Epithelial cell of prostate (primary cell): ENCODE results near the gene TLR5.

Source experiments
- DNase-seq: peaks from one replicate; pipeline ENCODE4 v3.0.0-alpha.2; 2011; ENCODE audit warnings: low read depth, low spot score
- H3K27ac ChIP-seq: fragments of 450-650 bp; 2 replicates; pipeline ENCODE4 v1.5.1; 2017; ENCODE audit warnings: mild to moderate bottlenecking

The TLR5 gene

DNA sequence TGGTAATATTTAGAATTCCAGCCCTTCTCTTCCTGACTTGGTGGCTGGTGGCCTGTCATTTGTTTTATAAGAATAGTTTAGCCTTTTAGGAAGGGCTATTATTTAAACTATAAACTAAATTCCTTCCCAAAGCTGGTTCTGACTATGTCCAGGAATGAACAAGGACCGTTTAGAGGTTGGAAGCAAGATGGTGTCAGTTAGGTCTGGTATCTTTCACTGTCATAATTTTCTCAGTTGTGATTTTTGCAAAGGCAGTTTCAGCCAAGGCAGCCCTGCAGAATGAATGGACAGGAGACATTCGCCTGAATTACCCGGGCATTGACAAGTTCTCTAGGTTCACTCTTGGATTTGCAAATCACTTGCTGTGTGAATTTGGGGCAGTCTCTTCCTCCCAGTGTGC lies 67.2 kb downstream of the TLR5 start:
- H3K27ac ChIP-seq = no peak overlapping the region
- no peak for DNase-seq

DNA sequence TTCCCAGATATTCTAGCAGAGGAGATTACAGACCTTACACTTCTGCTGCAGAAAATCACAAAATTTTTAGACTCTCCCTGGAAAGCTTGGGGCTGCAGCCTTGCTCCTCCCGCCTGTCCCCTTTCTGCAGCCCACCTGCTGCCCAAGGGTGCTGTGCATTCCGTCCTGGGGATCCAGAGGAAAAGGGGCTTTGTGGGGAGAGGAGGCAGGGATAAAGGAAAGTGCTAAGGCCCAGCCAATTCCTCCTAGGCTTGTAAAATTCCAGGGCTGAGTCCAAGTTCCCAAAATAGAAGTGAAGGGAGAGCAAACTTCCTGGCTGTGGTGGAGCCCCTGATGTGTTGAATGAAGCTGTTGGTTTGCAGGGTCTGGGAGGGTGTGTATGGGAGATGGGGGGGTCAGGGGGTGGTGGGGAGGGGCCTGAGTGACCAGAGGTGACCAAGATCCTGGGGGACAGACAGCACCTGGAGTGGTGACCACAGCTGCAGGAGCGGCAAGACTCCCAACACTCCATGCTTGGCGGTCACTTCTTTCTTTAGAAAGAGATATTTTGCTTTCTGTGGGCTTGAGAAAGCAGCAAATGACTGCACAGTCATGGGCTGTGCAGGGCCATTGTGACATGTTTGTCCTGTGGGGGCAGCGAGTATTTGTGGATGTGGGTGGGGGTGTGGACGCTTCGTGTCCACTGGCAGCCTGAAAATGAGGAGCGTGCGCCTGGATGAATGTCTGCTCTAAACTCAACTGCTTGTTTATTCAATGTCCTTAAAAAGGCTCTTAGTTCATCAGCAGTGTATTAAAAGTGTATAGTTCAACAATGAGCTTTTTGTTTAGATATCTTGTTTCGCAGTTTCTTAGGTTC lies 68.4 kb downstream of the TLR5 start:
- DNase-seq = no peak
- H3K27ac ChIP-seq = no peak overlapping the region

DNA sequence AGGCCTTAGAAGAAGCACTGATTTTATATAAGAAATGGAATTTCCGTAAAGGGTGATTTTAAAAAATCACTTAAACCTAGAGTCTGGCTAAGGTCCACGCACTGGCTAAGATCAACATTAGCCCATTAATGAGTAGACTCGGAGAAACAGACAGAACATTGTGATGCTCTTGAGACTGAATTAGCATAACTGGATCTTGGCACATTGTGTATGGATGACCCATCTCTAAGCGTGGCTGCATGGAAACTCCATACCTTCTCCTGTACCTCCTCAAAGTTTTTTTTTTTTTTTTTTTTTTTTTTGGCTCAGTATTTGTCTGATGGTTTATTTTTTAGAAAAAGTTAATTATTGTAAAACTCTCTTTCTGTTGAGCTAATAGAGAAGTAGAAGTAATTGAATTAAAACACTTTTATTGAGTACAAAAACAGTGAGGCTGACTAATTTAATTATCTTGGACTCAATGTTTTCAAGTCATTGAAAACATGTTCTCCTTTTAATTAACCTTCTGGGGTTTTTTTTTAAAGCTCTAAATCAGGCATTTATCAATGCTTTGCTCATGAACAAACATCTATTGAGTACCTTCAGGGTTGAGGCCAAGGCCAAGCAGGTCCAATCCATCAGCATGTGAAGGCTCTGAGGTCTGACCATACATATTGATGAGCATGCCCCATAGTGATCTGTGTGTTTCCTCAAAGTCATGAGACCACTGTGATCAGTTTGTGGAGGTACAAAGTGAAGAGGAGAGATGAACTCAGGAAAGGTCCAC lies 74.0 kb downstream of the TLR5 start:
- no peak for DNase-seq
- no peak overlapping the region for H3K27ac ChIP-seq

DNA sequence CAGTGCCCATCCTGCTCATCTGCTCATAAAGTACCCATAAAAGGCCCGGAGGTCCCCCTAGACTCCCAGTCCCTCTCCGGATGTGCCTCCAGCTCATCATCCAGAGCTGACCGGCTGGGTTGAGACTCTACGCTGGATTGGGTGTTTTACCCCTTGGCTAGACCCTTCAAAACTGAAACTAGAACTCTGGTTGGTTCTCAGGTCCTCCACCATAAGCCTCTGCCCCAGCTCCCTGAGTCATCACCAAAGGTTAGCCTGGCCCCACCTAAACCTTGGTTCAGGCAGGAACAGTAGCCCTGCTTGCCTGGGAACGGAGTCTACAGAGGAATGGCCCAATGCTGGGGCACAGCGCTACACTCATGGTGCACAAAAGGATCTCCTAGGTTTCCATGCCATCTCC lies 75.1 kb downstream of the TLR5 start:
- DNase-seq = no peak
- H3K27ac ChIP-seq = no peak overlapping the region

DNA sequence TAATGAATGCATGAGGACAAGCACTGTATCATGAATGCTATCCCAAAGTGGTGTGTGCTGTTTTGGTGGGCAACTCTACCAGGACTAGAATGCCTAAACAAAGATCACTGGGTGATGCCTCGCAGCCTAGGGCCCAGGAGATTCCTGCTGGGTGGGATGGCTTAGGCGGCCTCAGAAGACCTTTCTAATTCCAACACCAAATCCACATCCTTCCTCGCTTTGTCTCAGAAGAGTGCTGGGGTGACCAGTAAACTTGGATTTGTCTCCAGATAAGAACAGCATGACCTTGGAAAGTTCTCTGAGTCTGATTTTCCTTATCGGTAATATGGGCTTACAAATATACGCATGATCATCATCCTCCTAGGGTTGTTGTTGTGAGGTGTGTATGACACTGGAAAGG lies 76.6 kb downstream of the TLR5 start:
- no peak for DNase-seq
- H3K27ac ChIP-seq = no peak overlapping the region

DNA sequence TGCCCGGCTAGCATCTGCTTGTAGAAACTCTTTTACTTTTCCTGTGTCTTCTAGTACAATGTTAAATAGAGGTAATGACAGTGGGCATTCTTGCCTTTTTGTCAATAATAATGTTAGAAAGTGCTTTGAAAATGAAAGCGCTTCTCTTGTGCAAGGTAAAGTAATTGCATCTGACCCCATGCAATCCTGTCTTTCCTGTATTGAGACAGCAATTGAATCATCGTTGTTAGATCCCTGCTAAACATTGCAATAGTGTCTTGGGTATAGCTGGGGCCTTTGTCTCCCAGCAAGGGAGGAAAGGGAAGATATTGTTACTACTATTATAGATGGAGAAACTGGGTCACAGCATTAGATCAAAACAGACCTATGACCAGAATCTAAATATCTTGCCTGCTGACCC lies 80.9 kb downstream of the TLR5 start:
- no peak for DNase-seq
- no peak overlapping the region for H3K27ac ChIP-seq

DNA sequence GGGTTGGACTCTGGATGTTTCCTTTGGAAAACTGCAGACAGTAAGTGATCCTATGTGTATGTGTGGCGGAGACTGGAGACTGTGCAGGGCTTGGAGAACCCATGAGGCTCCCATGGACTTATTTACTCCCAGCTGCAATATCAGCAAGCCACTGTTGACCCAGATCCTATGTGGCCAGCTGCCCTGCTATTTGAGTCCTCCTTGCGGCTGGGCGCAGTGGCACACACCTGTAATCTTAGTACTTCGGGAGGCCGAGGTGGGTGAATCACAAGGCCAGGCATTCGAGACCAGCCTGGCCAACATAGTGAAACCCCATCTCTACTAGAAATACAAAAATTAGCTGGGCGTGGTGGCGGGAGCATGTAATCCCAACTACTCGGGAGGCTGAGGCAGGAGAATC lies 83.5 kb downstream of the TLR5 start:
- no peak overlapping the region for H3K27ac ChIP-seq
- no peak for DNase-seq
